ENCODE data around the gene CCDC74A.
"Not testable (repeated sequence)": the region's sequence is repeated elsewhere in the genome, so short reads cannot be mapped to it uniquely, and the experiment has no call there.

DNA sequence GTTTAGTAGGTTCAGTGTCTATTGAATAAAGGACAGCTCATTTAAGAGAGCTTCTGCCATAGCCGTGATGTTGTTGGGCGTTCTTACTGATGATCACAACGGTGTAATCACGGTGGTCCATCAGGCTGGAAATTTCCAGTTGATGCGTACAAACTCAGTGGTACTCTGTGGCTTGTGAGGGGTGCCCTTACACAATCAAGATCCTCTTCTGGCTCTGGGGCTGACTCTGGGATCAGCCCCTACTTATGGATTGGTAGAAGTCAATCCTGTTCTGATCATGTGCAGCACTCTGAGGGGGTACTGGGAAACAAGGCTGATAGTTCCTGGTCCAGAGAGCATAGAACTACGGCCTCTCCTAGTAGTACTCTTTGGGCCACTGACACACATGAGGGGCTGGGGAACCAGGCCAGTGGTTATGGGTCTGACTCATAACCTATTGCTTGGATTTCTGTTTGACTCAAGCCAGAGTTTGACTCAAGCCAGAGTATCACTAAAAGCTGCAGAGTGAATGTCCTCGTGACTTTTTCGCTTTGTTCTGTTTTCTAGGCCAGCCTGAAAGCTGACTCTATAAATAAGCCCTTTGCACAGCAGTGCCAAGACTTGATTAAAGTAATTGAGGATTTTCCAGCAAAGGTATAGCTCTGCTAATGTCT lies 29.2 kb upstream of the CCDC74A start:
- TF ChIP-seq FOXK2 (IDR thresholded peaks at IDR 0.05); FOXA1 (IDR thresholded peaks at IDR 0.05); BHLHE40 (IDR thresholded peaks at IDR 0.05; ENCODE audit: borderline replicate concordance); SUZ12 (IDR thresholded peaks at IDR 0.05); ELF4 (IDR thresholded peaks at IDR 0.05); SP1 (IDR thresholded peaks at IDR 0.05); TARDBP (IDR thresholded peaks at IDR 0.05); L3MBTL2 (conservative IDR thresholded peaks at IDR 0.05); LEF1 (IDR thresholded peaks at IDR 0.05; ENCODE audit: borderline replicate concordance); FOXM1 (IDR thresholded peaks at IDR 0.05; ENCODE audit: borderline replicate concordance): not testable (repeated sequence)
